GM18505 (cell line): ENCODE measurements around the gene SELPLG.
A peak's percentile ranks its signal among the peaks of the same experiment; 100 is the strongest.

Source experiments
- ATAC-seq: cut with Tn5 transposase; IDR thresholded peaks from one replicate; pipeline ENCODE4 v1.9.1; 2021; ENCODE audit not compliant: unreplicated experiment
- POLR2A ChIP-seq: IDR thresholded peaks from 4 replicates; pipeline ENCODE4 v1.6.1; 2011; ENCODE audit warnings: borderline replicate concordance; ENCODE audit not compliant: insufficient read depth, insufficient read length; ENCODE audit errors: extremely low read depth

Gene SELPLG, protein sequence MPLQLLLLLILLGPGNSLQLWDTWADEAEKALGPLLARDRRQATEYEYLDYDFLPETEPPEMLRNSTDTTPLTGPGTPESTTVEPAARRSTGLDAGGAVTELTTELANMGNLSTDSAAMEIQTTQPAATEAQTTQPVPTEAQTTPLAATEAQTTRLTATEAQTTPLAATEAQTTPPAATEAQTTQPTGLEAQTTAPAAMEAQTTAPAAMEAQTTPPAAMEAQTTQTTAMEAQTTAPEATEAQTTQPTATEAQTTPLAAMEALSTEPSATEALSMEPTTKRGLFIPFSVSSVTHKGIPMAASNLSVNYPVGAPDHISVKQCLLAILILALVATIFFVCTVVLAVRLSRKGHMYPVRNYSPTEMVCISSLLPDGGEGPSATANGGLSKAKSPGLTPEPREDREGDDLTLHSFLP

DNA sequence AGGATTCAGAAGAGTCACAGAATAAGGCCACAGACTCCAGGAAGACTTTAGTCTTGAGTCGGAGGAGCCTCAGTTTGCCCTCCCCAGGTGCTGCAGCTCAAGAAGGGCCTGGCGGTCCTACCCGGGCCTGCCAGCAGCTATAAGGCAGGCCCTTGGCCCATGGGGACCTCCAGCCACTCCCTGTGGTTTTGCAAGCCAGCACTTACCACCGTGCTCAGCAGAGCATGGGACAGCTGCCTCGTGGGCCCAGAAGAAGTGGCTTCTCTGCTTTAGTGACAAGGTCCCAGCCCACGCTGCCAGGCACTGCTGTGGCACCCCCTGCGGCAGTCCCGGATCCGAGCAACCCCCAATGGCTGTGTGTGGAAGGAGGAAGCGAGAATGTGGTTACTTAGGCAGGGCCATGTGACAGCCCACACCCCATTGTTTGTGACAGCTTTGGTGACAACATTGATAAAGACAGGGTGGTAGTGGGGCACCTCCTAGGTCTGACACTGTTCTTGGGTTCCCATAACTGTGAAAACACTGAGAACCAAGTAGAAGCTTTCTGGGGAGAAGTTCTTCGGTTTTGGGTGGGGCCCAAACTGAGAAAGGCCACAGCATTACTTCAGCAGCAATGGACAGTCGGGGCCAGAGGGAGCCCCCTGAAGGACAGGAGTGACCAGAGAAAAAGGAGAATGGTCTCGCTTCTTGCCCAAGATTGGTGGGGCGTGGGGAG is at the start of gene SELPLG:
Gene SELPLG (minus strand): TSS at position 361 of the 715 bp plus-strand sequence. CDS start 9,587 bp downstream, outside the sequence.
- peak; percentile 63 for ATAC-seq
- peak; percentile 65 for TF ChIP-seq POLR2A

DNA sequence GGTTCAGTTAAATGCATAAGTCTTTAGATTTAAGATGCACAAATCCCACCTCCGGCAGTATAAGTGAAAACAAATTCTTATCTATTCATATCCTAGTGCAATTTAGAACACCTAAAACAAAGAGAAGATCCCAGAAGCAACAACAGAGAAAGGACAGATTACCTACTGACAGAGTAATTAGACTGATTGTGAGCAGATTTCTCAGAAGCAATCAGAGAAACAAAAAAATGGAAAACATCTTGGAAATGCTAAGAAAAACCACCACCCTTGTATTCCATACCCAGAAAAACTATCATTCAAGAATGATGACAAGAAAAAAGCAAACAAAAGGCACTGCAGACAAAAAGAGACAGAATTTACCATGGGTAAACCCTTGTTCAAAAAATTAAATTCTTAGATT is 47.6 kb upstream of the SELPLG start:
- ATAC-seq: no peak
- no peak for TF ChIP-seq POLR2A

DNA sequence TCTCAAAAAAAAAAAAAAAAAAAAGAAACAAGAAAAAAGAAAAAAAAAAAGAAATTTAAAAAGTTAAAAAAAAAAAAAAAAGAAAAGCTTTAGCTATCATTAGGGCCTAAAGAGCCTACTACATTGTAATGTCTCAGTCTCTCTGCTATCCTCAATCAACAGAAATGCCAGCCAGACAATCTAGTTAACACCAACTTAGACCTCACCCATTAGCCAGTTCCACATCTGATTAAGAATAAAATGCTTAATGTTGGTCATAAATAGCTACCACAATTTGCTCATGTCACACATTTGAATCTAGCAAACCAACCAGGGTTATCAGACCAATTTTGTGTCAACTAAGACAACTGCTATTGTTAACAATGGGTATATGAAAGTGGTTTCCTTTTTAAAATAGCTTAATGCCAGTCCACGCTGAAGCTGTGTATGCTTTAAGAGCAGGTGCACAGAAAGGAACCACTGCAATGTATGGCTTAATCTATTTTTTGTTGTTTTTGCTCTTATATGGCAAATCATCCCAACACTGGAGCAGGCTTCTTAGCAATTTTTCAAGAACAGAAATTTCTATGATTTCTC is 45.5 kb upstream of the SELPLG start:
- ATAC-seq: no peak
- no peak for TF ChIP-seq POLR2A

DNA sequence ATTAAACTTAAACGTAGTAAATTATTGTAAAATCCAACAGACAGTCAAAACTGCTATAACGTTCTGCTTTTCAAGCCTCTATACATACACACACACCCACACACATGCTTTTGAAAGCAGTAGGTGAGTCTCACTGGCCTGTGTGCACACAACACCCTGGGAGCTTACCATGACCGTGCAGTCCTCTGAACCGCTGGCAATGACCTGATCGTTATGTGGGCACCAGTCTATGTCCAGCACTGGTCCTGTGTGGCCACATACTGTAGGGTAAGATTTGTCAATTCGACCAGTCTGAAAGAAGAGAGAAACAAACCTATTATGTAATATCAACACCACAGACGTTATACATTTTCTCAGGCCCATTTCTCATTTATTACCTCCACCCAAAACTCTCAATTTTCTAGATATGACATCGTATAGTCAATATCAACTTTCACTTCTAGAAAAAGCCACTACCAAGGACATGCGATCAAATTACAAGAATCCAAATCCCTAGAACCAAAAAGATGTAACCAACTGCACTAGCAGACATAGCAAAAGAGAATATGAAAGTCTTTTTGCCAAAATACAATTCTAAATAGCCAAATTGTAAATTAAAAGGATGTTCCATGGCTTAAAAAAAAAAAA is 44.5 kb upstream of the SELPLG start:
- TF ChIP-seq POLR2A: no peak
- no peak for ATAC-seq

DNA sequence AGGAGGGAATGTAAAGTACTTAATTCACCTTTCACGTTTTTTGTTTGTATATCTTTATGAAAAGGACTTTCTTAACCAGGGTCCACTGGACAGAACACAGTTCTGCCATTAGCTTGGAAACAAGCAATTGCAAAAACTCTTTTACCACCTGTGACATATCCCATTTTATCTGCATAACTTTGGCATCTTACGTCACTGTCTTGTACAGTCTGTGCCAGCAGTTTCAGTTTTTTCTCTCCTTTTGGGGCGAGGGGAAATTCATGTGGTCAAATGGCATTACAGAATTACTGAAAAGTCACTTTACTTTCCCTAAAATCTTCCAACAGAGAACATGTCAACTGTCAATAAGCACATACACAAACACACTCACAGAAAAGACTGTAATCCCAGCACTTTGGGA is 43.7 kb upstream of the SELPLG start:
- ATAC-seq: no peak
- TF ChIP-seq POLR2A: no peak

DNA sequence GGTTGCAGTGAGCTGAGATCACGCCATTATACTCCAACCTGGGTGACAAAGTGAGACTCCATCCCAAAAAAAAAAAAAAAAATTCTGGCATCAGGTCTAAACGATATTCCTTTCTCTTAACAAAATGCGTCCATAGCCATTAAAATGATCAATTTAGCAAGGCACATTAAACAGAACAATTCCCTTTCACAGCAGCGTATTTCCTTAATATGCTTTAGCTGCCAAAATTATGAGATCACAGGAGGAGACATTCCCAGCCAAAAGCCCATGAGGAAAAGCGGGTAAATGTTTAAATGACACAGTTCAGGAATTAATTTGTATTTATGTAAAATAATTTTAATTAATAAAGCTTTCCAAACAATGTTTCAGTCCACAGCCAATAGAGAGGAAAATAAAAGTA is 43.0 kb upstream of the SELPLG start:
- no peak for TF ChIP-seq POLR2A
- ATAC-seq: no peak

DNA sequence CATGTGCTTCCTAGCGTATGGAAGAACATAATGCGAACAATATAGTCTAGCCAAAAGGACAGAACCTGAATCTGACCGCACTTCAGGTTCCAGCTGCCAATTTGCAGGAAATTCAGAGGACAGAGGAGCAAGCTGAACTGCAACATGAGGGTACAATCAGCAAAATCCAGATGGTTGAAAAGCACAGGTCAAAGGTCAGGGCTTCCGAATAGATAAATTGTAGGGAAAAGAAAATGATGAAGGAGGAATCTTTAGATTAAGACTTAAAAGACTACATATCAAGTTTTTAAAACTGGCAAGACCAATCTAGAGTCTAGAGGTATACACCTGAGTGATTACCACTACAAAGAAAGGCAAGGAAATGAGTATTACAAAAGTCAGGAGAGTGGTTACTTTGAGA is 42.1 kb upstream of the SELPLG start:
- ATAC-seq: no peak
- no peak for TF ChIP-seq POLR2A

DNA sequence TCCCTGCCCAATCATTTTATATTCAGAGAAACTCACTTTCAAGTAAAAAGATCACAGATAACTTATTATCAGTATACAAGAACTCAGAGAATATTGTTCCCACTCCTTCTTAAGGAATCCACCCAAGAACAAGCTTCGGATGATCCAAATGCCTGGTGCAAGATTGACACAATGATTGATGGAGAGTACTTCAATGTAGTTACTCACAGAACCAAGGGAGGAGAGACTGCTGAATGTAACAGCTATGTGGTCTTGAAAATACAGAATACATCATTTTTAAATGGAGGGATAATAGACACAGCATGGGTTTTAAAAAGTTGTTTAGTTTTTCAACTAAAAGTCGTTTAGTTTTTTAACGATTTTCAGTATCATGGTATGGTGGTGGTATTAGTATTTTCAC is 38.4 kb upstream of the SELPLG start:
- no peak for TF ChIP-seq POLR2A

DNA sequence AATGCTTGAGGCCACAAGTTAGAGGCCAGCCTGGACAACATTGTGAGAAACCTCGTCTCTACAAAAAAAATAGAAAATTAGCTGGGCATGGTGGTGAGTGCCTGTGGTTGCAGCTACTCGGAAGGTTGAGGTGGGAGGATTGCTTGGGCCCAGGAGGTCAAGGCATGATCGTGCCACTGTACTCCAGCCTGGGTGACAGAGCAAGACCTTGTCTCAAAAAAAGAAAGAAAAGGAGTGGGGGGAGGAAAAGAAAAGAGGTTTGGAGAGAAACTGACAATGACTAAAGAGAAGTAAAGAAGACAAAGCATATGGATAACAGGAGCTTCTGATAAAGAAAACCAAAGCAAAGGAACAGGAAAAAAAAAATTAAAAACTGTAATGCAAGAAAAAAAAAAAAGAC is 37.4 kb upstream of the SELPLG start:
- TF ChIP-seq POLR2A: no peak
- no peak for ATAC-seq

More for the DNA sequence above, 38.4 kb upstream of the SELPLG start:
- no peak for ATAC-seq

DNA sequence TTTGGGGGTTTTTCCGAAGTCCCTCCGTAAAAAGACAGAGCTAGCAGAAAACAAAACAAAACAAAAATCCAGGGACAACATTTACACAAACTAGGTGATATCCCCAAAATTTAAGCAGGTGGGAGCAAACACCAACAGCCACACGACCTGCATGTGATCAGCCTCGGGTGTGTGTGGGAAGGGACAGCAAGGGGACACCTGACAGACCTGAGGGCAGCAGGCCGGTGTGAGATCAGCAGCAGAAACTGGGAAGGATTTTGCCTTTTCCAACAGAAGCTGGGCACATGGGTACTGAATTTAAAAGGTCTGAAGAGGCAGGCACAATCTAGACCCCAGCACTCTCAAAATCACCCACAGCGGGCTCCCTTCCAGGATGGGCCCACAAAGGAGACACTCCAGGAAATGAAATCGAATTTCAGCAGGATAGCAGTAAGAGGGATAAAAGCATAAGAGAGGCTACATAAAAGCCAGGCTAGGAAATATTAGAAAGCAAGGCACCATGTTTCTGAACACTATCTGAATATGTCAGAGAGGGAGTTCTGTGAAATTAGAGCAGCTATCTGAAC is 36.5 kb upstream of the SELPLG start:
- no peak for TF ChIP-seq POLR2A
- ATAC-seq: no peak

DNA sequence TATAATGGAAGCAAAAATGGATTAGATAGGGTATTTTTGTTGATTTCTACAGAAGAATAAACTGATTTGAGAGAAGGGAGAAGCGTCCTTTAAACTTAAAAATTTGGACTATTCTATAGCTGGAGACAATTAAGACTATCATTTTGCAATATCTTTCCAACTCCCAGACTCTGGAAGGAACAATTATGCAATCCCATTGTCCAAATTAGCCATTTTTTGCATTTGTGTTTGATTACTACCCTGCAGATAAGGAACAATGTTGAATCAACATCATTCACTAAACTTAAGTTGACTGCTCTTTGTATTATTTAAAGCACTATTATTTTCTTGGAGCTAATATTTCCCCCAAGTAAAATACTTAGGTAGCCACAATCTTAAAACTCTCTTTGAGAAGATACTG is 34.8 kb upstream of the SELPLG start:
- no peak for ATAC-seq
- no peak for TF ChIP-seq POLR2A

DNA sequence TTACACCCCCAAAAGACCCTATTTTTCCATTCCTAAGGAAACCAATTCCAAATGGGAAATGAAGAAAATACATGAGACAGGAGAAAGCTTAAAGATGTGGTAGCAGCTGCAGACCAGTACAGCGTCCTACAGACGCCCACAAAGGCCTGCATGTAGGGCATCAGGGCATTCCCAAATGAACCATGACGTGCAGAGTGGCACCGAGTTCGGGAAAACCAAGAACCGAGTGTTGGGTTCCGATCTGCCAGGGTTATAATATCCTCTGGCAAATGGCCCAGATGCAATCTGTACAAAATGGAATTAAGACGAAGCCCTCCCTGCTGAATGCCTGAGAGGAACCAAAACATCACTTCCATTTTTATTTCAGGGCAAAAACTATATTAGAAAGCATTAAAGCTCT is 34.4 kb upstream of the SELPLG start:
- no peak for ATAC-seq
- TF ChIP-seq POLR2A: no peak

DNA sequence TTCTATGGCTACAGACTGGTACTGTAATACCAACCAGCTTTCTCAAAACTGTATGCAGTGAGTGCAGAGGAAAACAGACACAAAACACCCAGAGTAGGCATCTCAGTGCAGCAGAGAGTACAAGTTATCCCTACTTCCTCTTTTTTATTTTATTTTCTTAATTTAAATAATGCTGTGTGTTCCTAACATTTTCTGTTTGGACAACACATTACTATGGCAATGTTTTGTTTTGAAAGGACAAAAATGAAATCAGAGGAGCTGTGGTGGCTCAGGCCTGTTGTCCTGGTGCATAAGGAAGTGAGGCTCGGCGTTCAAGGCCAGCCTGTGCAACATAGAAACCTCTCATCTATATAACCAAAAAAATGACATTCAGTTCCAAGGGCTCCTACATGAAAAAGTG is 33.7 kb upstream of the SELPLG start:
- TF ChIP-seq POLR2A: no peak
- ATAC-seq: no peak
